Ovary (tissue), 9 donors: Measurements from ENCODE around the gene MPC1. TPM values are rescaled to one million over a fixed set of nuclear protein-coding genes. Genes with fewer than 3 reads are reported as not detected.
"Not testable (repeated sequence)": the region's sequence is repeated elsewhere in the genome, so short reads cannot be mapped to it uniquely, and the experiment has no call there.

ENCODE experiments used
- DNase-seq, 5 donors: peaks; one replicate each; pipeline ENCODE4 v3.0.0-alpha.2; 2019 to 2020
- H3K27ac ChIP-seq, 2 donors: fragments of 200-600 bp; one replicate each; pipeline versions ENCODE4 v1.5.1 to v1.8.0; 2019 to 2022
- H3K27me3 ChIP-seq: fragments of 200-600 bp; one replicate; pipeline ENCODE4 v1.8.0; 2022
- H3K36me3 ChIP-seq: fragments of 200-600 bp; sonication (generic); one replicate; pipeline ENCODE4 v1.5.1; 2019
- H3K4me1 ChIP-seq: one replicate; pipeline ENCODE4 v1.8.1; 2013; ENCODE audit warnings: mild to moderate bottlenecking, moderate library complexity; ENCODE audit not compliant: insufficient read depth
- H3K4me3 ChIP-seq: fragments of 200-600 bp; sonication (generic); one replicate; pipeline ENCODE4 v1.5.1; 2017
- H3K9me3 ChIP-seq, 2 donors: fragments of 200-600 bp in 1 of 2; sonication (generic) in 1 of 2; one replicate each; pipeline versions ENCODE4 v1.5.1 to v1.8.1; 2013 to 2019; ENCODE audit warnings: mild to moderate bottlenecking in 1 of 2, moderate library complexity in 1 of 2
- CTCF ChIP-seq, 3 donors: fragments of 450-650 bp in 2 of 3; fragments of 200-600 bp in 1 of 3; IDR thresholded peaks; one replicate each; pipeline versions ENCODE4 v1.5.1 to v1.8.0; 2016 to 2022; ENCODE audit warnings: antibody characterized with exemption in 3 of 3, mild to moderate bottlenecking in 1 of 3
- EP300 ChIP-seq: sonication (generic); formaldehyde crosslinking; IDR thresholded peaks from one replicate; pipeline ENCODE4 v1.6.1; 2017; ENCODE audit warnings: antibody characterized with exemption
- POLR2A ChIP-seq: fragments of 450-650 bp; IDR thresholded peaks from one replicate; pipeline ENCODE4 v1.6.1; 2017; ENCODE audit warnings: antibody characterized with exemption, mild to moderate bottlenecking, moderate library complexity
- WGBS, 3 donors: extraction: QIAGEN DNeasy Blood & Tissue Kit in 1 of 3; methylation state at CpG; one replicate each; pipeline versions ENCODE4 v1.1.5 to v1.1.7; 2013 to 2017; 5-methylcytosine and 5-hydroxymethylcytosine counted together
- intact Hi-C, 4 donors: fragments of 100-400 bp; cut with DNase I; formaldehyde crosslinking; loops; one replicate each; pipeline versions ENCODE4 v1.11.0 to v1.15.1; 2022 to 2023
- polyA plus RNA-seq, 2 donors: library from polyadenylated mRNA; stranded (reverse); fragments of 200-250 nt in 1 of 2; fragments of 350-450 nt in 1 of 2; fragmentation: Illumina TruSeq in 1 of 2; extraction: RNeasy Lipid Tissue Mini Kit (QIAGEN cat#74804) in 1 of 2; gene quantifications; one replicate each; pipeline ENCODE4 v1.2.3, GENCODE V29; 2013 to 2014
- total RNA-seq, 7 donors: library from RNA; depleted of rRNA in 2 of 7; stranded (reverse); fragments of >200 nt in 2 of 7; fragmentation: NEBNext Ultra II Directional in 3 of 7; extraction: Animal tissue kit (Norgen Biotek cat#: 25700) in 3 of 7; gene quantifications; one replicate each; pipeline versions ENCODE4 v1.1.0 to v1.2.4, GENCODE V29; 2016 to 2023
- donor health status: DM: no; HTN: no; CAD: no; lungs with moderate emphysema.
- donor health status: DM: no; HTN: no; CAD: no.
- donor health status: Bipolar disorder and iron deficiency.
- donor health status: DM: yes; HTN: yes; CAD: no.
- donor health status: DM: no; HTN: no; CAD: no.
- donor health status: DM: yes; HTN: yes; CAD: no.

The MPC1 gene
- total and polyA plus RNA-seq, 9 donors, result 34.1 to 82.6 (median 38.8) TPM

DNA sequence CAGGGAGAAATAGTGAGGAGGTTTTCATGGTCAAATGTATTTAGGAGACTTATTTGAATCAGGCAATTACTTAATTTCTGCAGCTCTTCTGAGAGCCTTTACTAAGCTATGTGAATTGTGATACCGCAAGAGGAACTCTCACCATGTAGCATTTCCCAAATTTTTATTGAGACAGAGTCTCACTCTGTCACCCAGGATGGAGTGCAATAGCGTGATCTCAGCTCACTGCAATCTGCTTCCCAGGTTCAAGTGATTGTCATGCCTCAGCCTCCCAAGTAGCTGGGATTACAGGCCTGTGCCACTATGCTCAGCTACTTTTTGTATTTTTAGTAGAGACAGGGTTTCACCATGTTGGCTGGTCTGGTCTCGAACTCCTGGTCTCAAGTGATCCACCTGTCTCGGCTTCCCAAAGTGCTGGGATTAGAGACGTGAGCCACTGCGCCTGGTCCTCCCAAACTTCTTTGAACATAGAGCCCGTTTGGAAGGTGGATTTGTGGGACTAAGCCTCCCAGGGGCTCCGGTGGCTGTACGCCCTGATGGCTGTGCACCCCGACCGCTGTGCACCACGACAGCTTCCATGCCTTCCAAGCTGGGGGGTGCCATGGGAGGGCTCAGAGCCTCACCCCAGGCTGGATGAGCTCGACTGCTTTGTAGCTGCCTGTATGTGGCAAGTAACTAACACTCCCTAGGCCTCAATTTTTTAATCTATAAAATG, 5.7 kb upstream of the MPC1 start:
- no peaks in the 10 kb centered on the region for H3K9me3 ChIP-seq
- no peak overlapping the region for H3K27ac ChIP-seq
- no peak for DNase-seq
- intact Hi-C loops, result no loop called here
- no peak overlapping the region for H3K4me3 ChIP-seq
- 90 to 93% (median 91%) methylated on average over 13 of the region's 13 CpGs for WGBS, 3 donors
- TF ChIP-seq POLR2A, result no peak
- TF ChIP-seq EP300, result no peak
- no peak for TF ChIP-seq CTCF (IDR thresholded peaks at IDR 0.05)
- H3K36me3 ChIP-seq, result no peaks in the 10 kb centered on the region
- H3K4me1 ChIP-seq, result no peaks in the 10 kb centered on the region
- H3K27me3 ChIP-seq, result no peaks in the 10 kb centered on the region

- 72 to 81% (median 76%) methylated on average over 5 of the region's 5 CpGs for WGBS, 3 donors
- Histone ChIP-seq H3K4me1 (no peaks in the 10 kb centered on the region), H3K4me3 (no peak overlapping the region), H3K36me3 (no peaks in the 10 kb centered on the region), H3K27me3 (no peaks in the 10 kb centered on the region), H3K9me3 (no peaks in the 10 kb centered on the region), H3K27ac (no peak overlapping the region)
- no peak for DNase-seq
- intact Hi-C loops, result no loop called here
- TF ChIP-seq CTCF (IDR thresholded peaks at IDR 0.05) (no peak), POLR2A (no peak), EP300 (no peak)
Measured at GRCh38 chr6:166387642-166388289, 5.0 kb upstream of the MPC1 start.

GRCh38 chr6:166387098-166387497, 4.4 kb upstream of the MPC1 start:
- H3K36me3 ChIP-seq, H3K27me3 ChIP-seq, H3K4me1 ChIP-seq, DNase-seq, H3K9me3 ChIP-seq, H3K27ac ChIP-seq, H3K4me3 ChIP-seq, intact Hi-C loops: not testable (repeated sequence)
- WGBS, 3 donors, result 94 to 97% (median 96%) methylated on average over 9 of the region's 9 CpGs

DNA sequence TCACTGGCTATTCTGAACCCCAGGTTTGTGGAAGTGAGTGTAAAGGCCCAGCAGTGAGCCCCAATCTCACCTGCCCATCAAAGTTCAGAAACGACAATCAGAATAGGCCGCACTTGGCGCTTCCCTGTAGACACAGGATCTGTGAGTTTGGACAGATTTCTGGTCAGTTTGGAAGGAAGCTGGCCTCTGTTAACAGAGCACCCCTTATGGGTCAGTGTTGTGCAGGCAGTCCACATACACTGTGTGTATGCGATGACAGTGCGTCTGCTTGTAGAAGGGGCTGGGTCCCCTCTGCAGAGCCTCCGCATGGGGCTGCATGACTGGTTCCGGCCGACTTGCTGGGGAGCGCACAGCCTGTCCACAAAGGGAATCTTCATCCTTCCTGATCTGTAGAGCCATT, 3.4 kb upstream of the MPC1 start:
- WGBS, 3 donors, result 95% methylated on average over 9 of the region's 9 CpGs
- TF ChIP-seq POLR2A, result no peak
- TF ChIP-seq CTCF (IDR thresholded peaks at IDR 0.05), result no peak
- no peak for TF ChIP-seq EP300
- Histone ChIP-seq H3K4me1 (no peaks in the 10 kb centered on the region), H3K27me3 (no peaks in the 10 kb centered on the region), H3K27ac (no peak overlapping the region), H3K4me3 (no peak overlapping the region), H3K36me3 (no peaks in the 10 kb centered on the region), H3K9me3 (no peaks in the 10 kb centered on the region)
- intact Hi-C loops, result no loop called here
- DNase-seq, result no peak

GRCh38 chr6:166383802-166384363, 1.1 kb upstream of the MPC1 start:
- intact Hi-C loops, result loop anchor here in 1 of 4 donors (5.0 kb wide), 1 partner anchor 42 kb away; the partner anchor contains the start of gene SFT2D1
- peak overlapping the region; percentile 93 for H3K4me3 ChIP-seq
- 12 to 18% (median 14%) methylated on average over 22 of the region's 22 CpGs for WGBS, 3 donors

More at GRCh38 chr6:166383802-166384363, 1.1 kb upstream of the MPC1 start:
- H3K9me3 ChIP-seq, H3K27me3 ChIP-seq, H3K36me3 ChIP-seq, H3K4me1 ChIP-seq, DNase-seq: not testable (repeated sequence)
- H3K27ac ChIP-seq, result peak overlapping the region; percentile 1 to 91
